ENCODE measurements around the gene FBXL5. TPM values are rescaled to one million over a fixed set of nuclear protein-coding genes. Genes with fewer than 3 reads are reported as not detected.

The FBXL5 gene
- total and polyA plus RNA-seq, 2 of the 13 experiments (the other 11 are each of a cell fraction or from before 2014, with no cell fraction given), result 17.4 to 45.3 TPM

GRCh38 chr4:15665753-15666365 lies 10.7 kb upstream of the FBXL5 start (continued):
- TF ChIP-seq NFAT5 (CRISPR knock-in tag; IDR thresholded peaks at IDR 0.05), result no peak

DNA sequence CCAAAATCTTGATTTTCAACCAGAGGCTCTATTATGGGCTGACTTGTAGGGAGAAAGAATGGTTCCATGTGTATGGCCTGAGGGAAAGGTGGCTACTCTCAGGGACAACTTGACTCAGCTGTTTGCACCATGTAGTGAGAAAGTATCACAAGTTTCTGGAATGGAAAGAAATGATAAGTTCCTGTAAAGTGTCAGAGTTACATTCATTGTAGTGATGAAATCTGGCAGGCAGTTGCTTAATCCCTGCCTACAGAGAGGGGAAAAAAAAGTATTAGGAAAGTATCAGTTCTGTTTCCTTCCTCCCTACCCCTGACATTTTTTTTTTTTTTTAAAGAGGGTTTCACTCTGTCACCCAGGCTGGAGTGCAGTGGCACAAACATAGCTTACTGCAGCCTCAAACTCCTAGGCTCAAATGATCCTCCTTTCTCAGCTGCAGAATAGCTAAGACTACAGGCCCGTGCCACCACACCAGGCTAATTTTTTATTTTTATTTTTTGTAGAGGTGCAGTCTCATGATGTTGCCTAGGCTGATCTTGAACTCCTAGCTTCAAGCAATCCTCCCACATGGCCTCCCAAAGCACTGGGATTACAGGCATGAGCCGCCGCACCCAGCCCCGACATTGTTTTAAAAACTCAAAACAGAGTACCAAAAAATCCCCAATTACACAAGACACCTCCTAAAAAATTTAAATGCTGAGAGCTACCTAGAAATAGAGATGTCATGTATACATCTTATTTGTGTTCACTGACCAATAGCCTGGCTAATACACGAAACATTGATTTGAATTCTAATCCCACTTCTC lies 4.8 kb upstream of the FBXL5 start:
- ChIA-PET CTCF (ENCODE audit: low intra/inter-chr PET ratio, low total read pairs) (no interaction called here), POLR2A (no interaction called here)
- H4K20me1 ChIP-seq (ENCODE audit: insufficient read depth, low read length), result no peaks in the 10 kb centered on the region
- H3K36me3 ChIP-seq (replicated peaks in 1 of 2; ENCODE audit: control insufficient read depth in 1 of 2, insufficient read depth in 2 of 2, low read length in 2 of 2), result no peaks in the 10 kb centered on the region
- in situ Hi-C loops (cut with HindIII; ENCODE audit: extremely low pct_ligation_motif_present, low pct_unique_long_range_greater_than_20kb), result loop anchor here (25.0 kb wide), 1 partner anchor 648 kb away; the partner anchor contains the start of gene CPEB2
- H2AFZ ChIP-seq (ENCODE audit: low read length), result no peak overlapping the region
- no peak for FAIRE-seq
- BruUV-seq (replicated peaks), result no TSS peak
- no peaks in the 10 kb centered on the region for H3K9me3 ChIP-seq (ENCODE audit: low read length)
- WGBS (ENCODE audit: low lambda C conversion rate), result 87% methylated on average over 5 of the region's 5 CpGs
- H3K9ac ChIP-seq (ENCODE audit: insufficient read depth, low read depth, low read length), result no peak overlapping the region
- no peaks in the 10 kb centered on the region for H3K79me2 ChIP-seq (ENCODE audit: insufficient read depth, low read length)
- no peaks in the 10 kb centered on the region for H3K27me3 ChIP-seq (ENCODE audit: control insufficient read depth in 1 of 2, insufficient read depth in 2 of 2, low read length in 2 of 2)
- no peak for DNase-seq (ENCODE audit: low spot score)
- no peak overlapping the region for H3K27ac ChIP-seq (ENCODE audit: extremely low read length, insufficient read depth, low read length)
- no peak overlapping the region for H3K4me3 ChIP-seq (replicated peaks in 1 of 3; ENCODE audit: insufficient read depth in 1 of 3, low read depth in 2 of 3, low read length in 3 of 3)
- peaks cover 16% of the 10 kb centered on the region for H3K4me1 ChIP-seq (ENCODE audit: insufficient read depth, low read length)
- intact Hi-C loops (cut with micrococcal nuclease; ENCODE audit: unreplicated experiment), result loop anchor here (10.0 kb wide), 1 partner anchor 655 kb away; the partner anchor contains the start of gene CPEB2
- no peak overlapping the region for H3K4me2 ChIP-seq (ENCODE audit: low read depth, low read length)
- ATAC-seq, result no peak
- TF ChIP-seq CEBPB (IDR thresholded peaks at IDR 0.05; ENCODE audit: borderline replicate concordance, low read depth, low read length) (peak; percentile 80), MLLT10 (CRISPR knock-in tag; IDR thresholded peaks at IDR 0.05) (no peak), CEBPG (CRISPR knock-in tag; IDR thresholded peaks at IDR 0.05) (peak; percentile 36; the same call in 1 of the 2 replicates)
- TF ChIP-seq, protein P1, sequence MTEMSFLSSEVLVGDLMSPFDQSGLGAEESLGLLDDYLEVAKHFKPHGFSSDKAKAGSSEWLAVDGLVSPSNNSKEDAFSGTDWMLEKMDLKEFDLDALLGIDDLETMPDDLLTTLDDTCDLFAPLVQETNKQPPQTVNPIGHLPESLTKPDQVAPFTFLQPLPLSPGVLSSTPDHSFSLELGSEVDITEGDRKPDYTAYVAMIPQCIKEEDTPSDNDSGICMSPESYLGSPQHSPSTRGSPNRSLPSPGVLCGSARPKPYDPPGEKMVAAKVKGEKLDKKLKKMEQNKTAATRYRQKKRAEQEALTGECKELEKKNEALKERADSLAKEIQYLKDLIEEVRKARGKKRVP (CRISPR knock-in tag; IDR thresholded peaks at IDR 0.05), result peak in 1 of 2 experiments; percentile 76; a peak in 2 of 4 replicates
